Measurements from ENCODE around the gene INVS.

DNA sequence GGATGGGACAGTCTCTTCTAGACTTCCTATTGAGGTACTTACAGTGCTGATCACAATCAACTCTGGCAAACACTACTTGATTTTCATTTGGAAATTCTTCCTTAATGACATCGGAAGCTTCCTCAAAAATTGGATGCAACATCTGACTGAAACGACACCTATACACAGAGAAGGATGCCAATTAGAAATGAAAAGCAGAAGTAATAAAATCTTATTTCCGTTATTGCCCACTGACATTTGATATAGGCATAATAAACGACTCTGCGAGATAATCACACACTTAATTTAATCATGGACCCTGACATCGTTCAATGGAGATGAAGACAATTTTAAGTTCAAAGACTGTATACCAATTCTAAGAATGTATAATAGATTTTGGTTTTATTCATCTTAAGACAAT is 46.7 kb upstream of the INVS start:
- TF ChIP-seq, protein P1, sequence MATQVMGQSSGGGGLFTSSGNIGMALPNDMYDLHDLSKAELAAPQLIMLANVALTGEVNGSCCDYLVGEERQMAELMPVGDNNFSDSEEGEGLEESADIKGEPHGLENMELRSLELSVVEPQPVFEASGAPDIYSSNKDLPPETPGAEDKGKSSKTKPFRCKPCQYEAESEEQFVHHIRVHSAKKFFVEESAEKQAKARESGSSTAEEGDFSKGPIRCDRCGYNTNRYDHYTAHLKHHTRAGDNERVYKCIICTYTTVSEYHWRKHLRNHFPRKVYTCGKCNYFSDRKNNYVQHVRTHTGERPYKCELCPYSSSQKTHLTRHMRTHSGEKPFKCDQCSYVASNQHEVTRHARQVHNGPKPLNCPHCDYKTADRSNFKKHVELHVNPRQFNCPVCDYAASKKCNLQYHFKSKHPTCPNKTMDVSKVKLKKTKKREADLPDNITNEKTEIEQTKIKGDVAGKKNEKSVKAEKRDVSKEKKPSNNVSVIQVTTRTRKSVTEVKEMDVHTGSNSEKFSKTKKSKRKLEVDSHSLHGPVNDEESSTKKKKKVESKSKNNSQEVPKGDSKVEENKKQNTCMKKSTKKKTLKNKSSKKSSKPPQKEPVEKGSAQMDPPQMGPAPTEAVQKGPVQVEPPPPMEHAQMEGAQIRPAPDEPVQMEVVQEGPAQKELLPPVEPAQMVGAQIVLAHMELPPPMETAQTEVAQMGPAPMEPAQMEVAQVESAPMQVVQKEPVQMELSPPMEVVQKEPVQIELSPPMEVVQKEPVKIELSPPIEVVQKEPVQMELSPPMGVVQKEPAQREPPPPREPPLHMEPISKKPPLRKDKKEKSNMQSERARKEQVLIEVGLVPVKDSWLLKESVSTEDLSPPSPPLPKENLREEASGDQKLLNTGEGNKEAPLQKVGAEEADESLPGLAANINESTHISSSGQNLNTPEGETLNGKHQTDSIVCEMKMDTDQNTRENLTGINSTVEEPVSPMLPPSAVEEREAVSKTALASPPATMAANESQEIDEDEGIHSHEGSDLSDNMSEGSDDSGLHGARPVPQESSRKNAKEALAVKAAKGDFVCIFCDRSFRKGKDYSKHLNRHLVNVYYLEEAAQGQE (IDR thresholded peaks at IDR 0.05; ENCODE audit: low read depth): no peak
- TF ChIP-seq YY1 (IDR thresholded peaks at IDR 0.05; ENCODE audit: low read depth) (no peak), TAF1 (IDR thresholded peaks at IDR 0.05; ENCODE audit: low read depth) (no peak), CEBPB (IDR thresholded peaks at IDR 0.05) (no peak), FOXM1 (IDR thresholded peaks at IDR 0.05; ENCODE audit: borderline replicate concordance, low read depth) (no peak), EGR1 (IDR thresholded peaks at IDR 0.05) (no peak), EP300 (IDR thresholded peaks at IDR 0.05; ENCODE audit: borderline replicate concordance) (no peak), MAX (IDR thresholded peaks at IDR 0.05) (no peak), USF1 (IDR thresholded peaks at IDR 0.05) (no peak), TCF12 (IDR thresholded peaks at IDR 0.05; ENCODE audit: low read depth) (no peak)

Measured in Ishikawa (cell line).